Ascending aorta (tissue), 2 donors: ENCODE measurements around the gene DQX1. TPM values are rescaled to one million over a fixed set of nuclear protein-coding genes. Genes with fewer than 3 reads are reported as not detected.

Source experiments
- DNase-seq, 2 donors: peaks; one replicate each; pipeline ENCODE4 v3.0.0-alpha.2; 2019; ENCODE audit warnings: low spot score in 2 of 2
- H3K27ac ChIP-seq, 2 donors: fragments of 200-600 bp; sonication (generic); one replicate each; pipeline ENCODE4 v1.5.1; 2016 to 2017; ENCODE audit warnings: mild to moderate bottlenecking in 1 of 2
- H3K27me3 ChIP-seq: fragments of 200-600 bp; sonication (generic); one replicate; pipeline ENCODE4 v1.5.1; 2017
- H3K36me3 ChIP-seq, 2 donors: fragments of 200-600 bp; sonication (generic); one replicate each; pipeline ENCODE4 v1.5.1; 2016
- H3K4me1 ChIP-seq, 2 donors: fragments of 200-600 bp; sonication (generic); one replicate each; pipeline ENCODE4 v1.5.1; 2016 to 2017; ENCODE audit warnings: mild to moderate bottlenecking in 1 of 2
- H3K4me3 ChIP-seq, 2 donors: fragments of 200-600 bp; sonication (generic); one replicate each; pipeline ENCODE4 v1.5.1; 2016 to 2017; ENCODE audit warnings: mild to moderate bottlenecking in 1 of 2
- H3K9me3 ChIP-seq, 2 donors: fragments of 200-600 bp; sonication (generic); one replicate each; pipeline ENCODE4 v1.5.1; 2016
- CTCF ChIP-seq, 3 experiments: fragments of 200-600 bp in 2 of 3; fragments of 450-650 bp in 1 of 3; sonication (generic) in 2 of 3; IDR thresholded peaks; one replicate each; pipeline ENCODE4 v1.5.1; 2016 to 2019; ENCODE audit warnings: antibody characterized with exemption in 3 of 3, mild to moderate bottlenecking in 1 of 3, moderate library complexity in 1 of 3
- intact Hi-C: fragments of 100-400 bp; cut with DNase I; formaldehyde crosslinking; loops from one replicate; pipeline ENCODE4 v1.15.1; 2023
- total RNA-seq: library from RNA; depleted of rRNA; stranded (reverse); fragments of >200 nt; gene quantifications from one replicate; pipeline ENCODE4 v1.1.0, GENCODE V29; 2016

The DQX1 gene
- total RNA-seq, 1 donor from 2014 or later, result not detected

GRCh38 chr2:74552914-74553811 is 27.1 kb upstream of the DQX1 start:
- H3K4me3 ChIP-seq, result peak overlapping the region; percentile 69 to 75
- no peaks in the 10 kb centered on the region for H3K27me3 ChIP-seq
- TF ChIP-seq CTCF (IDR thresholded peaks at IDR 0.05), result no peak
- intact Hi-C loops, result no loop called here
- H3K27ac ChIP-seq, result peak overlapping the region; percentile 90 to 94
- H3K9me3 ChIP-seq, result no peaks in the 10 kb centered on the region
- no peak for DNase-seq
- H3K4me1 ChIP-seq, result peaks cover 7 to 20% of the 10 kb centered on the region in 2 donors
- no peaks in the 10 kb centered on the region for H3K36me3 ChIP-seq

DNA sequence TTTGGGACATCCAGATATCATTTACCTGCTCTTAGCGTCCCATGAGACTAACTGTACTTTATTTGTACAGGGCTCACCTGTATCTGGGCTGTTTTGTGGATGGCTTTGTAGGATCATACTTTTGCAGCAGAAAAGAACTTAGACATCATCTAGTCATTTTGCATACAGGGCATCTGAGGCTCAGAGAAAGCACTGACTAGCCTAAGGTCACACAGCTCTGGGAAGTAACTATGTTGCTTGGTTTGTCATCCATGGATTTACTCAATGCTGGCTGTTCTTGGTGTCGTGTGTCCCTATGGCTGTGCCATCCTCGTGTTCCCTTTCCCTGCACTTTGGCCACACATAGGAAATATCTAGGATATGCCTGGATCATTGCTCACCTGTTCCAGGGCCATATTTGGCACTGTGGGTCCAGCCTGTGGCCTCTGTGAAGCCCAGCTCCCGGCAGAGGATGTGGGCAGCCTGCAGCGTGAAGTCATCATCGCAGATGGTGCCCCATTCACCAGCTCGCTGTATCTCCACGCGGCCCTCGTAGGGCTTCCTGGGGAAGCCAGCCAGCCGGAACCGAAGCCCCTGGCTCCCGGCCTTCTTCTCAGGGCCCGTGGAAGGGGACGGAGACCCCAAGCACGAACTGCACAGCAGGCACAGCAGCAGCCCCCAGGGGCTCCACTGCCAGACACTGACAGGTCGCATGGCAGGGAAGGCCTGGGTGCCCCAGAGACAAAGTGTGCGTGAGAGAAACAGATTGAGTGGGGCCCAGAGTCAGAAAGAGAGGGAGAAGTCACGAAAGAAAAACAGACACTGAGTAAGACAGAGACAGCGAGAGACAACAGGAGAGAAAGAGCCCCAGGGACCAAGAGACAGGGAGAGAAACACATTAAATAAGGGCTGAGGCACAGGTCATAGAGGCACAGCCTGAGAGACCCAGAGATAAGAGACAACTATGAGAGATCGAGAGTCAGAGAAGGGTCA is 26.2 kb upstream of the DQX1 start:
- no peak for TF ChIP-seq CTCF (IDR thresholded peaks at IDR 0.05)
- Histone ChIP-seq H3K36me3 (no peaks in the 10 kb centered on the region), H3K4me1 (peaks cover 7 to 20% of the 10 kb centered on the region in 2 donors), H3K9me3 (no peaks in the 10 kb centered on the region), H3K4me3 (peak overlapping the region in 1 of 2 donors; percentile 75), H3K27ac (peak overlapping the region in 1 of 2 donors; percentile 90), H3K27me3 (no peaks in the 10 kb centered on the region)
- no peak for DNase-seq
- intact Hi-C loops, result no loop called here

DNA sequence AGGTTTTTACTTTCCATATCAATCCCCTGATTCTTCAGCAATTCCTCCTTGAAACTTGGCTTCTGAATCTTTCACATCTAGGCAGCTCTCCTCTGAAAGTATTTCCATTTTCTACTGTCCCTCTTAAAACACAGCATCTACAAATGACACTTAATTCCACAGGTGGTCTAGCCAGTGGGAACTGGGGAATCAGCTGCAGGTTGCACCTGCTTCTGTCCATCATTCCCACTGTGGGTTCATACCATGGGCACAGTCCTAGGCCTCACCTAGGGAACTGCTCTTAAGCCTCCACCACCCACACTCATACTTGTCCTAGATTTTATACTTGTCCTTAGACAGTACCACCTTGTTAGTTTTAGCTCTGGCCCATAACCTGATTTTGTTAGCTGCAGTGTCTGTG is 25.5 kb upstream of the DQX1 start:
- intact Hi-C loops, result no loop called here
- no peaks in the 10 kb centered on the region for H3K36me3 ChIP-seq
- H3K9me3 ChIP-seq, result no peaks in the 10 kb centered on the region
- H3K27ac ChIP-seq, result no peak overlapping the region
- no peak overlapping the region for H3K4me3 ChIP-seq
- H3K27me3 ChIP-seq, result no peaks in the 10 kb centered on the region
- TF ChIP-seq CTCF (IDR thresholded peaks at IDR 0.05), result no peak
- DNase-seq, result no peak
- H3K4me1 ChIP-seq, result peaks cover 7 to 20% of the 10 kb centered on the region in 2 donors

DNA sequence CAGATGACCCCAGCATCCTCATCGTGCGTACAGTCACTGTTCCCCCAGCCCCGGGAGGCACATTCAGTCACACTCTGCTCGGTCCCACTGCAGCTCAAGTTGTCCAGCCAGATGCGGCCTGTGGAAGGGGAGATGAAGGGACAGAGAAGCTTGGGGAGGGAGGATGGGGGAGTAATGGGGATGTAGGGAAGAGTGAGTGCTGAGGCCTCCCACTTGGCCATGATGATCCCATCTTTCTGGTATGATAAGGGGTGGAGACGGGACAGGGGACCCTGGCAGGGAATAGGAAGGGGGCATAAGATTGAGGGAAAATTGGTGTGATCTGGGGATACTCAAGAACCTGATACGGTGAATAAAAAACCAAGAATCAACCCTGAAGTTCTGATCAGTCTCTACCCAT is 24.2 kb upstream of the DQX1 start:
- DNase-seq, result no peak
- Histone ChIP-seq H3K9me3 (no peaks in the 10 kb centered on the region), H3K27me3 (no peaks in the 10 kb centered on the region), H3K4me3 (no peak overlapping the region), H3K36me3 (no peaks in the 10 kb centered on the region), H3K4me1 (peaks cover 7 to 19% of the 10 kb centered on the region in 2 donors), H3K27ac (no peak overlapping the region)
- intact Hi-C loops, result no loop called here
- TF ChIP-seq CTCF (IDR thresholded peaks at IDR 0.05), result no peak

DNA sequence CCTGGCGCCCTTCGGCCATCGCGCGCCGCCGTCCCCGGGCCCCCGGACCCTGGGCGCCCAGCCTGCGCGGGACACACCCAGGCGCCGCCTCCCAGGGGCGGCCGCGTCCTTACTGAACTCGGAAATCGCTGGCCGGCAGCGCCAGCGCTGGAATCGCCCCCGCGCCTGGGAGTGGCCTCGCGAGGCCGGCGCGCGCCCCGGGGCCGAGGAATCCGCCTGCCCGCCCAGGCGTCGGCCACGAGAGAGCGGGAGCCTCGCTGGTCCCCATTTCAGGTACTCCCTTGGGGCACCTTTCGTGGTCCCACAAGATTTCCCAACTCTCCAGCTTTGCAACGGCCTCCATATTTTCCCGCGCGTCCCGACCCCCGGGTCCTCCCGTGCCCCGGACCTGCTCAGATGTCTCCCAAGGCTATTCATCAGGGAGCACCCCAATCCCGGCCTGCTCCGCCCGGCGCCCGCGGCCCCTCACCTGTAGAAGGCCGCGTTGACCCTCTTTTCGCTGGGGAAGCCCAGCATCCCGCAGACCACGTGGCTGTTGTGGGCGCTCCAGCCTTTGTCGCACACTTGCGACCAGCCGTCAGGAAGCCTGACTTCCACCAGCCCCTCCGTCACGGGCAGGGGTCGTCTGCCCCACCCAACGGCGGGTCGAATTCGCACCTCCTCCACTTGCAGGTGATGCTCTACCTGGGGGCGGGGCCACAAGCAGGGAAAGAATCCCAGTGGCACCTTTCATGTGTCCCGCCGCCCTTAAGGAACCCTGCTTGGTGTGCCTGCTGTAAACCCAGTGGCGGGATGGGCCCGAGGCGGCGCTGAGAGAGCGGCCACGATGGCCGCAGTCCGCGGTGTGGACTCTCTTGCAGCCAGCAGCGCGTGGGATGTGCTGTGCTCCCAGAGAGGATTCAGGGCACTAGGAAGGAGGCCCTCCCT is 23.1 kb upstream of the DQX1 start:
- no peak for TF ChIP-seq CTCF (IDR thresholded peaks at IDR 0.05)
- Histone ChIP-seq H3K27ac (peak overlapping the region; percentile 59 to 71), H3K27me3 (no peaks in the 10 kb centered on the region), H3K9me3 (no peaks in the 10 kb centered on the region), H3K36me3 (no peaks in the 10 kb centered on the region), H3K4me1 (peaks cover 7 to 16% of the 10 kb centered on the region in 2 donors), H3K4me3 (peak overlapping the region; percentile 53 to 70)
- intact Hi-C loops, result loop anchor here (2.0 kb wide), 1 partner anchor 20 kb away; no protein-coding TSS in a partner anchor
- DNase-seq, result peak in 1 of 2 donors; percentile 78
